Sigmoid colon (tissue), 7 donors: ENCODE results near the gene NEUROG3. TPM values are rescaled to one million over a fixed set of nuclear protein-coding genes. Genes with fewer than 3 reads are reported as not detected.

Experiments
- DNase-seq: peaks from one replicate; pipeline ENCODE4 v3.0.0-alpha.2; 2019
- H3K27ac ChIP-seq, 4 donors: fragments of 200-600 bp; sonication (generic); one replicate each; pipeline ENCODE4 v1.5.1; 2016 to 2019; ENCODE audit warnings: mild to moderate bottlenecking in 1 of 4
- H3K27me3 ChIP-seq, 3 donors: fragments of 200-600 bp; sonication (generic); one replicate each; pipeline ENCODE4 v1.5.1; 2019; ENCODE audit warnings: mild to moderate bottlenecking in 1 of 3
- H3K36me3 ChIP-seq, 4 donors: fragments of 200-600 bp; sonication (generic); one replicate each; pipeline ENCODE4 v1.5.1; 2016 to 2019
- H3K4me1 ChIP-seq, 4 donors: fragments of 200-600 bp; sonication (generic); one replicate each; pipeline ENCODE4 v1.5.1; 2017 to 2019
- H3K4me3 ChIP-seq, 4 donors: fragments of 200-600 bp; sonication (generic); one replicate each; pipeline ENCODE4 v1.5.1; 2017 to 2019; ENCODE audit warnings: mild to moderate bottlenecking in 2 of 4, moderate library complexity in 1 of 4
- H3K9me3 ChIP-seq, 4 donors: fragments of 200-600 bp in 3 of 4; sonication (generic) in 3 of 4; one replicate each; pipeline versions ENCODE4 v1.5.1 to v1.6.1; 2013 to 2019
- CTCF ChIP-seq, 4 experiments: fragments of 450-650 bp in 3 of 4; fragments of 200-600 bp in 1 of 4; IDR thresholded peaks; one replicate each; pipeline ENCODE4 v1.5.1; 2016 to 2019; ENCODE audit warnings: antibody characterized with exemption in 4 of 4, mild to moderate bottlenecking in 3 of 4, moderate library complexity in 2 of 4
- EP300 ChIP-seq, 4 donors: sonication (generic); formaldehyde crosslinking; IDR thresholded peaks; one replicate each; pipeline ENCODE4 v1.6.1; 2017; ENCODE audit warnings: antibody characterized with exemption in 4 of 4
- POLR2A ChIP-seq, 2 donors: fragments of 450-650 bp; IDR thresholded peaks; one replicate each; pipeline ENCODE4 v1.6.1; 2016; ENCODE audit warnings: antibody characterized with exemption in 2 of 2, mild to moderate bottlenecking in 2 of 2, moderate library complexity in 2 of 2
- POLR2AphosphoS5 ChIP-seq, 4 donors: sonication (generic); formaldehyde crosslinking; IDR thresholded peaks; one replicate each; pipeline ENCODE4 v1.6.1; 2017; ENCODE audit warnings: antibody characterized with exemption in 4 of 4
- WGBS, 2 donors: extraction: QIAGEN DNeasy Blood & Tissue Kit; methylation state at CpG; one replicate each; pipeline ENCODE4 v1.1.7; 2013; 5-methylcytosine and 5-hydroxymethylcytosine counted together
- intact Hi-C: fragments of 100-400 bp; cut with DNase I; formaldehyde crosslinking; loops from one replicate; pipeline ENCODE4 v1.15.1; 2023
- polyA plus RNA-seq, 3 donors: library from polyadenylated mRNA; stranded (reverse); fragments of 200-250 nt; gene quantifications; one replicate each; pipeline ENCODE4 v1.2.3, GENCODE V29; 2013
- total RNA-seq, 4 donors: library from RNA; depleted of rRNA; stranded (reverse); fragments of >200 nt; gene quantifications; one replicate each; pipeline ENCODE4 v1.1.0, GENCODE V29; 2016
- donor health status: healthy with polysubstance abuse.
- donor health status: Bipolar disorder and iron deficiency.
- donor health status: healthy.

NEUROG3 gene
- total RNA-seq (not detected), polyA plus RNA-seq (1 to 10 TPM; 1.2 to 1.4 (median 1.3) TPM)

DNA sequence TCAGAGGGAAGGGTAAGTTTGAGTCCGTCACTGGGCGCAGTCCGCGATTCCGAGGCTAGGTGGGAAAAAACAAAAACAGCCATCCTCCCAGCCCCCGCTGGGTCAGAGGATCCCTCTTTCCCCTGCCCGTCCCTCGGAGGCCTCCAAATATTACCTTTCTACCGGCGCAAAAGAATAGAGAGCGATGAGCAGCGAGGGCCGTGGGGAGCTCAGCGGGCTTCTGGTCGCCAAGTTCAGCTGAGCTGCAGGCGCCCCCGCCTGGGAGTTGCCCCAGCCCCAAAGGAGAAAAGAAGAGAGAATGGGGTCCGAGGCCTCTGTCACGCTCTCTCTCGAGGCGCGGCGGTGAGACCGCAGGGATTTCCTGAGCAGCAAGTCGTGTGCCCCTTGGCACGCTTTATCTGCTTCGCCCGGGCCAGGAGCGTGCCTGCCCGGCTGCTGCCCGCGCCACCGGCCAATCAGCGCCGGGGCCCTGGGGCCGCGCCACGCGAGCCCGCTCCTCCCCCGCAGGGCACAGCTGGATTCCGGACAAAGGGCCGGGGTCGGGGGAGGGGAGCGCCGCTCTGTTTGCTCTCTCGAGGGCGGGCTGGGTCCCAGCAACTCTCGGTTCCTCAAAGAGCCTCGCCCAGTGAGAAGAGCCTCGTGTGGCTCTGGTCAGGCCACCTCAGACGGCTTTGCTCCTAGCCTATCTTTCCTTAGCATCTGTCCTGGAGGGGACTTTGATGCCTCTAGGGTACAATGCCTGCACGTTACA lies at the start of gene NEUROG3:
Gene NEUROG3 (minus strand): TSS at position 367 of the 751 bp plus-strand sequence. CDS start 379 bp downstream, outside the sequence.
- no peak for DNase-seq
- no peak within 1 kb of the TSS for H3K27ac ChIP-seq
- 1 to 4% methylated on average over 53 of the region's 53 CpGs for WGBS, 2 donors
- peak within 1 kb of the TSS in 2 of 4 donors; percentile 23 to 30 for H3K4me3 ChIP-seq
- peaks cover 0 to 29% (median 18%) of the 10 kb centered on the region in 4 donors for H3K4me1 ChIP-seq
- H3K27me3 ChIP-seq: peaks cover 56 to 100% (median 93%) of the 10 kb centered on the region in 3 donors
- intact Hi-C loops: no loop called here
- no peaks in the 10 kb centered on the region for H3K9me3 ChIP-seq
- no peaks in the 10 kb centered on the region for H3K36me3 ChIP-seq
- no peak for TF ChIP-seq POLR2AphosphoS5 (IDR thresholded peaks at IDR 0.05)
- TF ChIP-seq POLR2A (IDR thresholded peaks at IDR 0.05): no peak
- TF ChIP-seq EP300 (IDR thresholded peaks at IDR 0.05): no peak
- no peak for TF ChIP-seq CTCF (IDR thresholded peaks at IDR 0.05)

GRCh38 chr10:69620625-69621024 lies 47.4 kb upstream of the NEUROG3 start:
- Histone ChIP-seq H3K9me3 (no peaks in the 10 kb centered on the region), H3K4me1 (no peaks in the 10 kb centered on the region), H3K4me3 (no peak overlapping the region), H3K27me3 (peaks cover 0 to 12% (median 0%) of the 10 kb centered on the region in 3 donors), H3K36me3 (no peaks in the 10 kb centered on the region), H3K27ac (no peak overlapping the region)
- DNase-seq: no peak
- no peak for TF ChIP-seq CTCF (IDR thresholded peaks at IDR 0.05)
- no peak for TF ChIP-seq EP300 (IDR thresholded peaks at IDR 0.05)
- no peak for TF ChIP-seq POLR2A (IDR thresholded peaks at IDR 0.05)
- no peak for TF ChIP-seq POLR2AphosphoS5 (IDR thresholded peaks at IDR 0.05)
- intact Hi-C loops: no loop called here
- WGBS, 2 donors: 48 to 64% methylated on average over 5 of the region's 5 CpGs

- Histone ChIP-seq H3K9me3 (no peaks in the 10 kb centered on the region), H3K27ac (no peak overlapping the region), H3K4me3 (no peak overlapping the region), H3K4me1 (no peaks in the 10 kb centered on the region), H3K36me3 (no peaks in the 10 kb centered on the region), H3K27me3 (peaks cover 0 to 12% (median 0%) of the 10 kb centered on the region in 3 donors)
- 92 to 93% methylated on average over 7 of the region's 7 CpGs for WGBS, 2 donors
- no peak for DNase-seq
- TF ChIP-seq POLR2AphosphoS5 (IDR thresholded peaks at IDR 0.05) (no peak), POLR2A (IDR thresholded peaks at IDR 0.05) (no peak), CTCF (IDR thresholded peaks at IDR 0.05) (no peak)
- intact Hi-C loops: no loop called here
Observed at GRCh38 chr10:69619626-69620025, 46.4 kb upstream of the NEUROG3 start.

GRCh38 chr10:69618746-69619145 lies 45.5 kb upstream of the NEUROG3 start:
- Histone ChIP-seq H3K36me3 (no peaks in the 10 kb centered on the region), H3K9me3 (no peaks in the 10 kb centered on the region), H3K27ac (no peak overlapping the region), H3K4me1 (no peaks in the 10 kb centered on the region), H3K4me3 (no peak overlapping the region), H3K27me3 (peaks cover 0 to 12% (median 0%) of the 10 kb centered on the region in 3 donors)
- intact Hi-C loops: no loop called here
- TF ChIP-seq CTCF (IDR thresholded peaks at IDR 0.05) (no peak), EP300 (IDR thresholded peaks at IDR 0.05) (no peak), POLR2AphosphoS5 (IDR thresholded peaks at IDR 0.05) (no peak), POLR2A (IDR thresholded peaks at IDR 0.05) (no peak)
- 83 to 95% methylated on average over 2 of the region's 2 CpGs for WGBS, 2 donors
- DNase-seq: no peak
